ENCODE data around the gene TREM2. TPM values are rescaled to one million over a fixed set of nuclear protein-coding genes. Genes with fewer than 3 reads are reported as not detected.

Gene TREM2
- total RNA-seq, 1 donor from 2014 or later, result not detected

- Mint-ChIP-seq H3K36me3 (ENCODE audit: low read depth) (no peaks in the 10 kb centered on the region), H3K27me3 (ENCODE audit: low read depth) (peaks cover 34% of the 10 kb centered on the region), H3K9me3 (ENCODE audit: low read depth) (no peaks in the 10 kb centered on the region), H3K4me3 (ENCODE audit: unreplicated experiment) (no peak overlapping the region), H3K27ac (ENCODE audit: unreplicated experiment) (no peak overlapping the region), H3K4me1 (ENCODE audit: low read depth) (no peaks in the 10 kb centered on the region)
- TF ChIP-seq CTCF (IDR thresholded peaks at IDR 0.05), result no peak
- DNase-seq (ENCODE audit: low spot score), result no peak
Observed at GRCh38 chr6:41163419-41163717, 452 bp upstream of the TREM2 start.

GRCh38 chr6:41161851-41162552, 914 bp downstream of the TREM2 start:
- Mint-ChIP-seq H3K4me3 (ENCODE audit: unreplicated experiment) (no peak overlapping the region), H3K9me3 (ENCODE audit: low read depth) (no peaks in the 10 kb centered on the region), H3K4me1 (ENCODE audit: low read depth) (no peaks in the 10 kb centered on the region), H3K27me3 (ENCODE audit: low read depth) (peaks cover 40% of the 10 kb centered on the region), H3K36me3 (ENCODE audit: low read depth) (peaks cover 2% of the 10 kb centered on the region), H3K27ac (ENCODE audit: unreplicated experiment) (no peak overlapping the region)
- DNase-seq (ENCODE audit: low spot score), result no peak
- no peak for TF ChIP-seq CTCF (IDR thresholded peaks at IDR 0.05)

GRCh38 chr6:41161380-41161779, 1.5 kb downstream of the TREM2 start:
- Mint-ChIP-seq H3K4me1 (ENCODE audit: low read depth) (no peaks in the 10 kb centered on the region), H3K27ac (ENCODE audit: unreplicated experiment) (no peak overlapping the region), H3K36me3 (ENCODE audit: low read depth) (peaks cover 2% of the 10 kb centered on the region), H3K27me3 (ENCODE audit: low read depth) (peaks cover 35% of the 10 kb centered on the region), H3K4me3 (ENCODE audit: unreplicated experiment) (no peak overlapping the region), H3K9me3 (ENCODE audit: low read depth) (no peaks in the 10 kb centered on the region)
- no peak for DNase-seq (ENCODE audit: low spot score)
- TF ChIP-seq CTCF (IDR thresholded peaks at IDR 0.05), result no peak

- Mint-ChIP-seq H3K4me3 (ENCODE audit: unreplicated experiment) (no peak overlapping the region), H3K27me3 (ENCODE audit: low read depth) (peaks cover 31% of the 10 kb centered on the region), H3K4me1 (ENCODE audit: low read depth) (no peaks in the 10 kb centered on the region), H3K36me3 (ENCODE audit: low read depth) (peaks cover 2% of the 10 kb centered on the region), H3K27ac (ENCODE audit: unreplicated experiment) (no peak overlapping the region), H3K9me3 (ENCODE audit: low read depth) (no peaks in the 10 kb centered on the region)
- no peak for TF ChIP-seq CTCF (IDR thresholded peaks at IDR 0.05)
- no peak for DNase-seq (ENCODE audit: low spot score)
Observed at GRCh38 chr6:41160933-41161332, 2.0 kb downstream of the TREM2 start.

- Mint-ChIP-seq H3K4me1 (ENCODE audit: low read depth) (no peaks in the 10 kb centered on the region), H3K27ac (ENCODE audit: unreplicated experiment) (no peak overlapping the region), H3K4me3 (ENCODE audit: unreplicated experiment) (no peak overlapping the region), H3K27me3 (ENCODE audit: low read depth) (peaks cover 31% of the 10 kb centered on the region), H3K9me3 (ENCODE audit: low read depth) (no peaks in the 10 kb centered on the region), H3K36me3 (ENCODE audit: low read depth) (peaks cover 2% of the 10 kb centered on the region)
- DNase-seq (ENCODE audit: low spot score), result no peak
- TF ChIP-seq CTCF (IDR thresholded peaks at IDR 0.05), result no peak
Observed at GRCh38 chr6:41159415-41160082, 3.4 kb downstream of the TREM2 start.

Data from chondrocyte (in vitro differentiated cells).